Astrocyte (in vitro differentiated cells and primary cell): ENCODE data around the gene SLC6A3.
"Not testable (repeated sequence)": the region's sequence is repeated elsewhere in the genome, so short reads cannot be mapped to it uniquely, and the experiment has no call there.

Source experiments
- EZH2 ChIP-seq: IDR thresholded peaks from 2 replicates; pipeline ENCODE4 v1.6.1; 2012; ENCODE audit warnings: mild to moderate bottlenecking, low read length, inconsistent platforms; ENCODE audit not compliant: insufficient read depth
- TF ChIP-seq, protein P1 (sequence below): IDR thresholded peaks from 2 replicates; pipeline ENCODE4 v1.5.1; 2011; ENCODE audit warnings: low read depth, mild to moderate bottlenecking, inconsistent platforms, low read length, moderate library complexity; ENCODE audit not compliant: insufficient read depth

DNA sequence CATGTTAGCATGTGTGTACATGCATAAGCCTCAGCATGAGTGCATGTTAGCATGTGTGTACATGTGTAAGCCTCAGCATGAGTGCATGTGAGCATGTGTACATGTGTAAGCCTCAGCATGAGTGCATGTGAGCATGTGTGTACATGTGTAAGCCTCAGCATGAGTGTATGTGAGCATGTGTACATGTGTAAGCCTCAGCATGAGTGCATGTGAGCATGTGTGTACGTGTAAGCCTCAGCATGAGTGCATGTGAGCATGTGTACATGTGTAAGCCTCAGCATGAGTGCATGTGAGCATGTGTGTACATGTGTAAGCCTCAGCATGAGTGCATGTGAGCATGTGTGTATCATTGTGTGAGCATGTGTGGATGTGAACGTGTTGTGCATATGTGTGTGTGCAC is 14.2 kb upstream of the SLC6A3 start:
- not testable (repeated sequence) for TF ChIP-seq EZH2
- TF ChIP-seq, protein P1, sequence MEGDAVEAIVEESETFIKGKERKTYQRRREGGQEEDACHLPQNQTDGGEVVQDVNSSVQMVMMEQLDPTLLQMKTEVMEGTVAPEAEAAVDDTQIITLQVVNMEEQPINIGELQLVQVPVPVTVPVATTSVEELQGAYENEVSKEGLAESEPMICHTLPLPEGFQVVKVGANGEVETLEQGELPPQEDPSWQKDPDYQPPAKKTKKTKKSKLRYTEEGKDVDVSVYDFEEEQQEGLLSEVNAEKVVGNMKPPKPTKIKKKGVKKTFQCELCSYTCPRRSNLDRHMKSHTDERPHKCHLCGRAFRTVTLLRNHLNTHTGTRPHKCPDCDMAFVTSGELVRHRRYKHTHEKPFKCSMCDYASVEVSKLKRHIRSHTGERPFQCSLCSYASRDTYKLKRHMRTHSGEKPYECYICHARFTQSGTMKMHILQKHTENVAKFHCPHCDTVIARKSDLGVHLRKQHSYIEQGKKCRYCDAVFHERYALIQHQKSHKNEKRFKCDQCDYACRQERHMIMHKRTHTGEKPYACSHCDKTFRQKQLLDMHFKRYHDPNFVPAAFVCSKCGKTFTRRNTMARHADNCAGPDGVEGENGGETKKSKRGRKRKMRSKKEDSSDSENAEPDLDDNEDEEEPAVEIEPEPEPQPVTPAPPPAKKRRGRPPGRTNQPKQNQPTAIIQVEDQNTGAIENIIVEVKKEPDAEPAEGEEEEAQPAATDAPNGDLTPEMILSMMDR, result not testable (repeated sequence)
